Naive thymus-derived CD4-positive, alpha-beta T cell (primary cell): ENCODE measurements around the gene ANO9. TPM values are rescaled to one million over a fixed set of nuclear protein-coding genes. Genes with fewer than 3 reads are reported as not detected.

Experiments
- ATAC-seq: fragments of 150-1000 bp; cut with Tn5 transposase; 2 replicates; pipeline ENCODE4 v1.10.0; 2021; ENCODE audit warnings: mild to moderate bottlenecking, moderate library complexity
- CTCF ChIA-PET: fragments of 350-600 bp; sonication (Branson Sonifier 250); formaldehyde crosslinking; loops from one replicate; lab custom pipeline; 2021; ENCODE audit warnings: antibody characterized with exemption; lab: Charles Lee
- POLR2A ChIA-PET: fragments of 350-600 bp; sonication (Branson Sonifier 250); formaldehyde crosslinking; loops from one replicate; lab custom pipeline; 2021; ENCODE audit warnings: antibody characterized with exemption, inconsistent platforms; lab: Charles Lee
- DNase-seq, 9 donors: peaks; one replicate each; pipeline versions ENCODE4 v3.0.0 to v3.0.0-alpha.2; 2020 to 2022; ENCODE audit warnings: mixed read lengths in 1 of 9
- H3K27ac ChIP-seq: one replicate; pipeline ENCODE4 v1.7.0; 2013; ENCODE audit warnings: mild to moderate bottlenecking, low read depth, low read length, moderate library complexity
- H3K27me3 ChIP-seq, 2 donors: one replicate each; pipeline ENCODE4 v1.7.0; 2013; ENCODE audit warnings: low read length in 2 of 2, mild to moderate bottlenecking in 2 of 2, moderate library complexity in 2 of 2; ENCODE audit not compliant: control insufficient read depth in 2 of 2, insufficient read depth in 2 of 2
- H3K36me3 ChIP-seq, 3 experiments: 1 replicate in 2 of 3; 2 replicates in 1 of 3; pipeline ENCODE4 v1.7.0; 2013; ENCODE audit warnings: low read length in 3 of 3, mild to moderate bottlenecking in 3 of 3, moderate library complexity in 1 of 3; ENCODE audit not compliant: insufficient read depth in 3 of 3, control insufficient read depth in 2 of 3
- H3K4me1 ChIP-seq, 2 donors: one replicate each; pipeline ENCODE4 v1.7.0; 2013; ENCODE audit warnings: low read length in 2 of 2, mild to moderate bottlenecking in 2 of 2, moderate library complexity in 1 of 2; ENCODE audit not compliant: control insufficient read depth in 2 of 2, insufficient read depth in 2 of 2
- H3K4me3 ChIP-seq: 2 replicates; pipeline ENCODE4 v1.7.0; 2013; ENCODE audit warnings: mild to moderate bottlenecking, low read length
- H3K9me3 ChIP-seq, 3 experiments: 1 replicate in 2 of 3; 2 replicates in 1 of 3; pipeline ENCODE4 v1.7.0; 2013; ENCODE audit warnings: low read length in 3 of 3; ENCODE audit not compliant: control insufficient read depth in 2 of 3
- H3K27ac Mint-ChIP-seq, 9 donors: one replicate each; pipeline ENCODE4 v1.8.0; 2020 to 2022; ENCODE audit warnings: mixed read lengths in 9 of 9, mild to moderate bottlenecking in 8 of 9, moderate library complexity in 5 of 9, inconsistent platforms in 2 of 9
- H3K27me3 Mint-ChIP-seq, 5 donors: one replicate each; pipeline ENCODE4 v1.8.0; 2021 to 2022; ENCODE audit warnings: mixed read lengths in 5 of 5, mild to moderate bottlenecking in 1 of 5
- H3K36me3 Mint-ChIP-seq, 5 donors: one replicate each; pipeline ENCODE4 v1.8.0; 2020 to 2022; ENCODE audit warnings: mixed read lengths in 5 of 5, mild to moderate bottlenecking in 3 of 5, inconsistent platforms in 1 of 5
- H3K4me1 Mint-ChIP-seq, 7 donors: one replicate each; pipeline ENCODE4 v1.8.0; 2020 to 2022; ENCODE audit warnings: mixed read lengths in 7 of 7, mild to moderate bottlenecking in 3 of 7, inconsistent platforms in 1 of 7
- H3K4me3 Mint-ChIP-seq, 10 donors: one replicate each; pipeline ENCODE4 v1.8.0; 2020 to 2022; ENCODE audit warnings: mild to moderate bottlenecking in 10 of 10, mixed read lengths in 10 of 10, moderate library complexity in 6 of 10, inconsistent platforms in 2 of 10
- H3K9me3 Mint-ChIP-seq, 11 donors: one replicate each; pipeline ENCODE4 v1.8.0; 2020 to 2022; ENCODE audit warnings: mixed read lengths in 11 of 11, mild to moderate bottlenecking in 4 of 11, inconsistent platforms in 1 of 11, moderate library complexity in 1 of 11
- intact Hi-C, 2 donors: fragments of 100-400 bp; cut with micrococcal nuclease; formaldehyde crosslinking; loops; one replicate each; pipeline ENCODE4 v1.15.1; 2023
- polyA plus RNA-seq, 2 donors: library from polyadenylated mRNA; unstranded; fragments of 300-500 nt; fragmentation: Illumina TruSeq; gene quantifications; one replicate each; pipeline ENCODE4 v1.2.3, GENCODE V29; 2021
- total RNA-seq, 6 experiments: library from RNA in 5 of 6; stranded (reverse) in 5 of 6; gene quantifications; 1 replicate in 5 of 6; 2 replicates in 1 of 6; pipeline ENCODE4 v1.2.3 and lab custom pipeline; 2021 to 2026

Gene ANO9, protein sequence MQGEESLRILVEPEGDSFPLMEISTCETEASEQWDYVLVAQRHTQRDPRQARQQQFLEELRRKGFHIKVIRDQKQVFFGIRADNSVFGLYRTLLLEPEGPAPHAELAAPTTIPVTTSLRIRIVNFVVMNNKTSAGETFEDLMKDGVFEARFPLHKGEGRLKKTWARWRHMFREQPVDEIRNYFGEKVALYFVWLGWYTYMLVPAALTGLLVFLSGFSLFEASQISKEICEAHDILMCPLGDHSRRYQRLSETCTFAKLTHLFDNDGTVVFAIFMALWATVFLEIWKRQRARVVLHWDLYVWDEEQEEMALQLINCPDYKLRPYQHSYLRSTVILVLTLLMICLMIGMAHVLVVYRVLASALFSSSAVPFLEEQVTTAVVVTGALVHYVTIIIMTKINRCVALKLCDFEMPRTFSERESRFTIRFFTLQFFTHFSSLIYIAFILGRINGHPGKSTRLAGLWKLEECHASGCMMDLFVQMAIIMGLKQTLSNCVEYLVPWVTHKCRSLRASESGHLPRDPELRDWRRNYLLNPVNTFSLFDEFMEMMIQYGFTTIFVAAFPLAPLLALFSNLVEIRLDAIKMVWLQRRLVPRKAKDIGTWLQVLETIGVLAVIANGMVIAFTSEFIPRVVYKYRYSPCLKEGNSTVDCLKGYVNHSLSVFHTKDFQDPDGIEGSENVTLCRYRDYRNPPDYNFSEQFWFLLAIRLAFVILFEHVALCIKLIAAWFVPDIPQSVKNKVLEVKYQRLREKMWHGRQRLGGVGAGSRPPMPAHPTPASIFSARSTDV
- 100 to 1,000 TPM in 1 of 5 experiments, 10 to 100 TPM in 4; 85.2 to 107 (median 94.0) TPM for total RNA-seq
- 1 to 10 TPM; 9.0 to 9.7 TPM for polyA plus RNA-seq
- total RNA-seq (lab: John Stamatoyannopoulos, UW): 165 reads per million, percentile 91 among the genes with 10 or more reads in this experiment

DNA sequence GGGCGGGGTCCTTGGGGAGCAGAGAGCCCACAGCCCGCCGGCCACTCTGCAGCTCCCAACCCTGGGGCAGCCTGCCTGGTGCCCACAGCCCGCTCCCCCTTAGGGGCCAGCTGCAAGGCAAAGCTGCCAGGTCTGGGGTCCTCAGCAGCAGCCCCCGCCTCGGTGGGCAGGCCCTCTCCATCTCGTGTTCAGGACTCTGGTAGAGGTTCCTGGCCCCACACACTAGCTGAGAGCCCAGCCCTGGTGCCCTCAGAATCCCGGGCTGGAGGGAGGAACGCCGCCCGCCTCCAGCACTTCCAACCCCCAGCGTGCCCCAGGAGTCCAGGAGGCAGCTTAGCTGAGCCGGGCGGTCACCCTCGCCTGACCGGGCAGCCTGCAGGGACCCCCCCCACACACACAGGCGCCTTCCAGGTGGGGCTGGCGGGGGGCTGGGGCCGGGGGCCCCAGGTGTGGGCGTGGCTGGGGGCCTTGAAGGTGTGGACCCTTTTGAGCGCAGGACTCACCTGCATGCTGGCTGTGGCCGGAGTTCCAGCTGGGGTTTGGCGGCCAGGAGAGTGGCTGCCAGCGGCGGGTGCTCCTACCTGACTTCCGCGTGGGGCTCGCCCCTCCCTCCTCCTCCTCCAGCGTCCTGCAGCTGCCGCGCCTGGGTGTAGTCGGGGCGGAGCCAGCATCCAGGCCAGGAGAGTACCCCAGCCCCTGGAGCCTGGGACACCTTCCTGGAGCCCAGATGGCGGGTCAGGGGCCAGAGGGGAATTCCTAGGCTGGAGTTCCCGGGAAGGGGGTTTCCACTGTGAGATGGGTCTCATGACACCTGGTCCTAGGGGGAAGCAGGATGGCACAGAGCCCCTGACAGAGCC is at the start of gene ANO9:
TSS of gene ANO9 (minus strand) at position 594 of the 857 bp plus-strand sequence. CDS start at position 509, 85 bp downstream.
- H3K27ac ChIP-seq: peak within 1 kb of the TSS; percentile 86
- H3K4me3 ChIP-seq: peak within 1 kb of the TSS; percentile 73

DNA sequence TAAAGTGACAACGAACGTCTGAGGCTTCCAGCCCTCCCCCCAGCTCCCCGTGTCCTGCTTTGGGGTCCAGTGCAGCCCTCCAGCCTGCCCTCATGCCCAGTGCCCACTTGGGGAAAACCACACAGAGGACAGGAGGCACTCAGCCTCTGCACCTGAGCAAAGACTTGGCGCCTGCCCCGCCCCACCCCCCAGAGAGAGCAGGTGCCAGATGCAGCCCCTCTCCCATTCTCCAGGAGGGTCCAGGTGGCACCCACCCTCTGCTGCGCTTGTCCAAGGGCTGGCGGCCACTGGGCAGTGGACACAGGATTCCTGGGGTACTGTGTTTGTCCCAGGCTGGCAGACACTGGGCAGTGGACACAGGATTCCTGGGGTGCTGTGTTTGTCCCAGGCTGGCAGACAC is 49.5 kb upstream of the ANO9 start:
- no peak overlapping the region for H3K4me3 Mint-ChIP-seq
- H3K36me3 Mint-ChIP-seq: peaks cover 0 to 11% (median 8%) of the 10 kb centered on the region in 5 donors
- CTCF ChIA-PET: no interaction called here
- H3K4me1 ChIP-seq: no peaks in the 10 kb centered on the region
- no peaks in the 10 kb centered on the region for H3K27me3 Mint-ChIP-seq
- no peaks in the 10 kb centered on the region for H3K9me3 ChIP-seq
- POLR2A ChIA-PET: no interaction called here
- H3K9me3 Mint-ChIP-seq: no peaks in the 10 kb centered on the region
- no peaks in the 10 kb centered on the region for H3K27me3 ChIP-seq
- H3K27ac Mint-ChIP-seq: no peak overlapping the region
- intact Hi-C loops: no loop called here
- H3K4me3 ChIP-seq: no peak overlapping the region
- H3K4me1 Mint-ChIP-seq: peaks cover 0 to 3% (median 0%) of the 10 kb centered on the region in 7 donors
- ATAC-seq (no peak), DNase-seq (no peak)
- H3K27ac ChIP-seq: no peak overlapping the region
- H3K36me3 ChIP-seq: peaks cover 0 to 57% (median 0%) of the 10 kb centered on the region in 3 experiments

More for the DNA sequence above, at the start of gene ANO9:
- intact Hi-C loops: loop anchor here in 1 of 2 donors (1.0 kb wide), 1 partner anchor 14 kb away; no protein-coding TSS in a partner anchor
- Mint-ChIP-seq H3K4me3 (peak within 1 kb of the TSS; percentile 63 to 87 (median 75)), H3K4me1 (peaks cover 12 to 37% (median 26%) of the 10 kb centered on the region in 7 donors), H3K27ac (peak within 1 kb of the TSS in 5 of 9 donors; percentile 14 to 55 (median 42)), H3K27me3 (peaks cover 0 to 5% (median 0%) of the 10 kb centered on the region in 5 donors), H3K36me3 (peaks cover 0 to 2% (median 0%) of the 10 kb centered on the region in 5 donors), H3K9me3 (no peaks in the 10 kb centered on the region)
- DNase-seq: peak in 8 of 9 donors; percentile 34 to 66 (median 54)
- peak; percentile 82 for ATAC-seq
- Histone ChIP-seq H3K27me3 (no peaks in the 10 kb centered on the region), H3K4me1 (peaks cover 7 to 25% of the 10 kb centered on the region in 2 donors), H3K36me3 (no peaks in the 10 kb centered on the region), H3K9me3 (no peaks in the 10 kb centered on the region)
- ChIA-PET POLR2A (interaction anchor here (0.9 to 2.0 kb wide), 5 partner anchors 18 to 65 kb away, joined by 3 to 10 read pairs (median 4); partner anchors contain the start of gene SIGIRR), CTCF (no interaction called here)

DNA sequence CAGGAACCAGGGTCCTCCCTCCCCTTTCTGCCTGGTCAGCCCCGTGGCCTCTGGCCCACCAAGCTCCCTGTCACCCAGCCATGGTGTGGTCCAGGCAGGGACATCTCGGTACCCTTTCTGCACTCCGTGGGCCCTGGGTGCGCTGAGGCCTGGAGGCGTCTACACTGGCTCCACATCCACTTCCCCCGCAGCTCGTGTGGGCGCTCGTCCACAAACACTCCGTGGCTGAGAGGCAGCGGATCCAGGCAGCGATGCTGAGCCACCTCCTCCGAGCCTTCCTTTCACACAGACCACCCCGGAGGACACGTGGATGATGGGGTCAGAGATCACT is 49.1 kb upstream of the ANO9 start:
- no peak overlapping the region for H3K27ac Mint-ChIP-seq
- Histone ChIP-seq H3K27ac (no peak overlapping the region), H3K9me3 (no peaks in the 10 kb centered on the region), H3K27me3 (no peaks in the 10 kb centered on the region), H3K4me1 (no peaks in the 10 kb centered on the region), H3K36me3 (peaks cover 0 to 54% (median 0%) of the 10 kb centered on the region in 3 experiments), H3K4me3 (no peak overlapping the region)
- ChIA-PET POLR2A (no interaction called here), CTCF (no interaction called here)
- no peak for DNase-seq
- intact Hi-C loops: no loop called here
- H3K4me3 Mint-ChIP-seq: no peak overlapping the region
- H3K36me3 Mint-ChIP-seq: peaks cover 0 to 10% (median 6%) of the 10 kb centered on the region in 5 donors
- H3K4me1 Mint-ChIP-seq: peaks cover 0 to 2% (median 0%) of the 10 kb centered on the region in 7 donors
- H3K9me3 Mint-ChIP-seq: no peaks in the 10 kb centered on the region
- no peak for ATAC-seq
- H3K27me3 Mint-ChIP-seq: no peaks in the 10 kb centered on the region

DNA sequence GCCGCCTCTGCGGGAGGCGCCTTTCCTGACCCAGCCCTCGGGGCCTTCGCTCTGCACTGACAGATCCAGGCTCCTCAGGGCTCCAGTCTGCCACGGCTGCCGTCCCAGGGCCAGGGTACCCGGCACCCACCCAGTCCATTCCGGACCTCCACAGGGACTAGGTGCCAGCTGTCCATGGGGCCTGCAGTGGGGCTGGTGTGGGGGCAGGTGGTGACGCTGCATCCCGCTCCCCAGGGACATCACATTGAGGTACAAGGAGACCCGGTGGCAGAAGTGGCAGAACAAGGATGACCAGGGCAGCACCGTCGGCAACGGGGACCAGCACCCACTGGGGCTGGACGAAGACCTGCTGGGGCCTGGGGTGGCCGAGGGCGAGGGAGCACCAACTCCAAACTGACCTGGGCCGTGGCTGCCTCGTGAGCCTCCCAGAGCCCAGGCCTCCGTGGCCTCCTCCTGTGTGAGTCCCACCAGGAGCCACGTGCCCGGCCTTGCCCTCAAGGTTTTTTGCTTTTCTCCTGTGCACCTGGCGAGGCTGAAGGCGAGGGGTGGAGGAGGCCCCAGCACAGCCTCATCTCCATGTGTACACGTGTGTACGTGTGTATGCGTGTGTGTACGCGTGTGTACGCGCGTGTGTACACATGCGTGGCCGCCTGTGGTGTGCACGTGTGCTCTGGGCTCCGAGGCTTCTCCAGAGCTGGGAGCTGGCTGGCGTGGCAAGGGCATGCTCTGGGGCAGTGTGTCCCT is 48.5 kb upstream of the ANO9 start:
- H3K27ac Mint-ChIP-seq: no peak overlapping the region
- POLR2A ChIA-PET: no interaction called here
- H3K4me3 ChIP-seq: no peak overlapping the region
- H3K27me3 ChIP-seq: no peaks in the 10 kb centered on the region
- H3K27me3 Mint-ChIP-seq: no peaks in the 10 kb centered on the region
- H3K27ac ChIP-seq: no peak overlapping the region
- H3K4me1 Mint-ChIP-seq: no peaks in the 10 kb centered on the region
- ATAC-seq (peak; percentile 12), DNase-seq (no peak)
- H3K4me3 Mint-ChIP-seq: no peak overlapping the region
- no peaks in the 10 kb centered on the region for H3K9me3 Mint-ChIP-seq
- no peaks in the 10 kb centered on the region for H3K9me3 ChIP-seq
- H3K36me3 ChIP-seq: peaks cover 0 to 49% (median 0%) of the 10 kb centered on the region in 3 experiments
- intact Hi-C loops: no loop called here
- CTCF ChIA-PET: no interaction called here
- no peaks in the 10 kb centered on the region for H3K4me1 ChIP-seq
- H3K36me3 Mint-ChIP-seq: peaks cover 0 to 7% (median 3%) of the 10 kb centered on the region in 5 donors

DNA sequence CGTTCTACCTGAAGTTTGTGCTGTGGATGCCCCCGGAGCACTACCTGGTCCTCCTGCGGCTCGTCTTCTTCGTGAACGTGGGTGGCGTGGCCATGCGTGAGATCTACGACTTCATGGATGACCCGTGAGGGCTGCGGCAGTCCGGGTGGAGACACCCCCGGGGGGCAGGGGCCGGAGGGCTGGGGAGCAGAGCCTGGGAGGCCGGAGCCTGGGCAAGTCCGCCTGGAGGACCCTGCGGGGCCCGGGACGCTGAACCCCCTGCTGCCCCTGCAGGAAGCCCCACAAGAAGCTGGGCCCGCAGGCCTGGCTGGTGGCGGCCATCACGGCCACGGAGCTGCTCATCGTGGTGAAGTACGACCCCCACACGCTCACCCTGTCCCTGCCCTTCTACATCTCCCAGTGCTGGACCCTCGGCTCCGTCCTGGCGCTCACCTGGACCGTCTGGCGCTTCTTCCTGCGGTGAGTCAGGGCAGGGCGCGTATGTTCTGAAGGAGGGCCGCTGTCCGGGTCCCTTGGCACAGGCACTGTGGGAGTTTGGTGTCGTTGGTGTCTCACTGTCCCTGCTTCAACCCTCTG is 47.9 kb upstream of the ANO9 start:
- no peaks in the 10 kb centered on the region for H3K27me3 Mint-ChIP-seq
- DNase-seq (no peak), ATAC-seq (no peak)
- Histone ChIP-seq H3K36me3 (peaks cover 0 to 42% (median 0%) of the 10 kb centered on the region in 3 experiments), H3K27me3 (no peaks in the 10 kb centered on the region), H3K4me1 (no peaks in the 10 kb centered on the region), H3K9me3 (no peaks in the 10 kb centered on the region), H3K4me3 (no peak overlapping the region), H3K27ac (no peak overlapping the region)
- ChIA-PET CTCF (no interaction called here), POLR2A (no interaction called here)
- no peak overlapping the region for H3K4me3 Mint-ChIP-seq
- H3K4me1 Mint-ChIP-seq: no peaks in the 10 kb centered on the region
- peaks cover 0 to 4% (median 0%) of the 10 kb centered on the region in 5 donors for H3K36me3 Mint-ChIP-seq
- intact Hi-C loops: no loop called here
- H3K27ac Mint-ChIP-seq: no peak overlapping the region
- H3K9me3 Mint-ChIP-seq: no peaks in the 10 kb centered on the region
